ENCODE data around the gene ITSN1.

The ITSN1 gene

GRCh38 chr21:33869873-33870272 lies 227.6 kb downstream of the ITSN1 start:
- DNase-seq, result no peak

GRCh38 chr21:33870768-33871167 lies 228.5 kb downstream of the ITSN1 start:
- no peak for DNase-seq

- no peak for DNase-seq
Measured at GRCh38 chr21:33871171-33871570, 228.9 kb downstream of the ITSN1 start.

GRCh38 chr21:33872881-33873515 lies 230.7 kb downstream of the ITSN1 start:
- no peak for DNase-seq

GRCh38 chr21:33874161-33874560 lies 231.9 kb downstream of the ITSN1 start:
- no peak for DNase-seq

GRCh38 chr21:33875026-33875695 lies 232.9 kb downstream of the ITSN1 start:
- no peak for DNase-seq

GRCh38 chr21:33878824-33879223 lies 236.5 kb downstream of the ITSN1 start:
- no peak for DNase-seq

- DNase-seq, result no peak
Measured at GRCh38 chr21:33880626-33881025, 238.3 kb downstream of the ITSN1 start.

GRCh38 chr21:33881689-33882440 lies 239.6 kb downstream of the ITSN1 start:
- DNase-seq, result no peak

GRCh38 chr21:33883118-33883517 lies 240.8 kb downstream of the ITSN1 start:
- no peak for DNase-seq

GRCh38 chr21:33884376-33885171 lies 242.3 kb downstream of the ITSN1 start:
- DNase-seq, result no peak

- no peak for DNase-seq
Measured at GRCh38 chr21:33885172-33885514, 242.8 kb downstream of the ITSN1 start.

- no peak for DNase-seq
Measured at GRCh38 chr21:33886321-33886720, 244.0 kb downstream of the ITSN1 start.

GRCh38 chr21:33890187-33890586 lies 247.9 kb downstream of the ITSN1 start:
- no peak for DNase-seq

- no peak for DNase-seq
Measured at GRCh38 chr21:33892853-33893252, 250.6 kb downstream of the ITSN1 start.

- no peak for DNase-seq
Measured at GRCh38 chr21:33893917-33894316, 251.6 kb downstream of the ITSN1 start.

GRCh38 chr21:33894736-33895288 lies 252.5 kb downstream of the ITSN1 start:
- DNase-seq, result peak; percentile 2 to 79

GRCh38 chr21:33895356-33895755 lies 253.1 kb downstream of the ITSN1 start:
- DNase-seq, result no peak

- DNase-seq, result no peak
Measured at GRCh38 chr21:33896691-33897090, 254.4 kb downstream of the ITSN1 start.

GRCh38 chr21:33897098-33897497 lies 254.8 kb downstream of the ITSN1 start:
- no peak for DNase-seq

GRCh38 chr21:33897739-33898138 lies 255.4 kb downstream of the ITSN1 start:
- DNase-seq, result no peak

- DNase-seq, result no peak
Measured at GRCh38 chr21:33898586-33898985, 256.3 kb downstream of the ITSN1 start.

GRCh38 chr21:33899199-33899598 lies 256.9 kb downstream of the ITSN1 start:
- DNase-seq, result no peak

Measured in bone marrow (tissue), 2 donors.